WI38 (cell line): ENCODE measurements around the gene PTRHD1.

ENCODE experiments used
- H3K4me3 ChIP-seq: 2 replicates; pipeline ENCODE4 v1.5.1; 2011; ENCODE audit warnings: low read depth, mild to moderate bottlenecking, control low read depth, low read length
- TF ChIP-seq, protein P1 (sequence below): IDR thresholded peaks from 2 replicates; pipeline ENCODE4 v1.5.1; 2012; ENCODE audit warnings: low read depth, mild to moderate bottlenecking, control low read depth, low read length

PTRHD1 gene

DNA sequence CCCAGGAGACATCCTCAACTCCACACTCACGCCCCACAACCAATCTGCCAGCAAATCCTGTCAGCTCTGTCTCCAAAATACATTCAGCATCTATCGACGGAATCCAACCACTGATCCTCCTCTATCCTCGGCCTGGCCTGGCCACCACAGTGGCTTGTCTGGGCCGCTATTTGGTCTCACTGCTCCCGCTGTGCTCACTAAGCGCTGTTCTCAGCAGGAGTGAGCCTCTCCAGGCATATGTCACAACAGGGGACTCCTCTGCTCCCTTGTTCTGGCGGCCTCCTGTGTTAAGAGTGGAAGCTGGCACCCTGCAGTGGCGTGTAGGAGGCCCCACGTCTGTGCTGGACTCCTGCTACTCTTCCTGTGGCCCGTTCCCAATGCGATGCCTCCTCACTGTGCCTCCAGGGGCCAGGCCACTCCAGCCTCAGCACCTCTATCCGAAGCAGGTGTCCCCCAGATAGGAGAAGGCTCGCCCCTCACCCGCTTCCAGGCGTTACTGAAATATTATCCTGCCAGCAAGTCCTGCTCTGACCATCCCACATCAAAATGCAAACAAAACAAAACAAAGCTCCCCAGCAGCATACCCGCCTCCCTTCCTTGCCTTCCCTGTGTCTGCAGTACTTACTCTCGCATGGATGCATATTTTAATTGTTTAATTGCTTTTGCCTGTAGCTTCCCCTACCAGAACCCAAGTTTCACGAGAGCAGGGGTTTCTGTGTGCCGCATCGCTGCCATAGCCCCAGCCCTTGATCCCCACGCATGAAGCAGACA, 39.9 kb upstream of the PTRHD1 start:
- H3K4me3 ChIP-seq: no peak overlapping the region
- TF ChIP-seq, protein P1, sequence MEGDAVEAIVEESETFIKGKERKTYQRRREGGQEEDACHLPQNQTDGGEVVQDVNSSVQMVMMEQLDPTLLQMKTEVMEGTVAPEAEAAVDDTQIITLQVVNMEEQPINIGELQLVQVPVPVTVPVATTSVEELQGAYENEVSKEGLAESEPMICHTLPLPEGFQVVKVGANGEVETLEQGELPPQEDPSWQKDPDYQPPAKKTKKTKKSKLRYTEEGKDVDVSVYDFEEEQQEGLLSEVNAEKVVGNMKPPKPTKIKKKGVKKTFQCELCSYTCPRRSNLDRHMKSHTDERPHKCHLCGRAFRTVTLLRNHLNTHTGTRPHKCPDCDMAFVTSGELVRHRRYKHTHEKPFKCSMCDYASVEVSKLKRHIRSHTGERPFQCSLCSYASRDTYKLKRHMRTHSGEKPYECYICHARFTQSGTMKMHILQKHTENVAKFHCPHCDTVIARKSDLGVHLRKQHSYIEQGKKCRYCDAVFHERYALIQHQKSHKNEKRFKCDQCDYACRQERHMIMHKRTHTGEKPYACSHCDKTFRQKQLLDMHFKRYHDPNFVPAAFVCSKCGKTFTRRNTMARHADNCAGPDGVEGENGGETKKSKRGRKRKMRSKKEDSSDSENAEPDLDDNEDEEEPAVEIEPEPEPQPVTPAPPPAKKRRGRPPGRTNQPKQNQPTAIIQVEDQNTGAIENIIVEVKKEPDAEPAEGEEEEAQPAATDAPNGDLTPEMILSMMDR: no peak

DNA sequence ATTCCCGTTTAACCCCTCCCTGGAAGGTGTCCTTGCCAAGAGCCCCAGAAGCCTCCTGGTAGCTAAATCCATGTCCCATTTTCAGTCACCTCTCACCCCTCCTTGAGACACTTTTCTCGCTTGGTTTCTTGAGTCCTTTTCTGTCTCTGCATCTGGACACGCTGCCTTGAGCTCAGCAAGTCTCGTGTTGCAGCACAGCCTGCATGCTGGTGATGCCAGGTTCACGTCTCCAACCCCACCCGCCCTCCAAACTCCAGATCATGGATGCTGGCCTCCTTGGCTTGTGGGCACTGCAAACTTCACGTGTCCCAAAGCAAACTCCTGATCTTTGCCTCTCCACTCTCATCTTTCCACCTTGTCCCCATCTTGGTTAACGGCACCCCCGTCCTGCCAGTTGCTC, 39.3 kb upstream of the PTRHD1 start:
- TF ChIP-seq, protein P1: no peak
- H3K4me3 ChIP-seq: no peak overlapping the region

DNA sequence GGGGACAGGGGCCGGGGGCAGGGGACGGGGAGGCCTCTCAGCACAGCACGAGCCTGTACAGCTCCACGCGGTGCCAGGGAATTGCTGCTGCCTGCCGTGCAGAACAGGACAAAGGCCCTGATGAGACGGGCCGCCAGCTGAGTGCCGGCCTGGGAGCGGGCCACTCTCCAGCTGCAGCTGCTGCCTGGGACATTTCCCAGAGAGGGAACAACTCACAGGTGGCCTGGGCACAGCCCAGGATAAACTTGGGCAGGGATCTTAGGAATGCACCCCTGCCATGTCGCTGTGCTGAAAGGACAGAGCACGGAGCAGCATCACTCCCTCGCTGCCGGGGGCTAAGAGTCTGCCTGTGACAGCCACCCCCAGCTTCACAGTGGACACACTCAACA, 38.9 kb upstream of the PTRHD1 start:
- no peak overlapping the region for H3K4me3 ChIP-seq
- TF ChIP-seq, protein P1: no peak

DNA sequence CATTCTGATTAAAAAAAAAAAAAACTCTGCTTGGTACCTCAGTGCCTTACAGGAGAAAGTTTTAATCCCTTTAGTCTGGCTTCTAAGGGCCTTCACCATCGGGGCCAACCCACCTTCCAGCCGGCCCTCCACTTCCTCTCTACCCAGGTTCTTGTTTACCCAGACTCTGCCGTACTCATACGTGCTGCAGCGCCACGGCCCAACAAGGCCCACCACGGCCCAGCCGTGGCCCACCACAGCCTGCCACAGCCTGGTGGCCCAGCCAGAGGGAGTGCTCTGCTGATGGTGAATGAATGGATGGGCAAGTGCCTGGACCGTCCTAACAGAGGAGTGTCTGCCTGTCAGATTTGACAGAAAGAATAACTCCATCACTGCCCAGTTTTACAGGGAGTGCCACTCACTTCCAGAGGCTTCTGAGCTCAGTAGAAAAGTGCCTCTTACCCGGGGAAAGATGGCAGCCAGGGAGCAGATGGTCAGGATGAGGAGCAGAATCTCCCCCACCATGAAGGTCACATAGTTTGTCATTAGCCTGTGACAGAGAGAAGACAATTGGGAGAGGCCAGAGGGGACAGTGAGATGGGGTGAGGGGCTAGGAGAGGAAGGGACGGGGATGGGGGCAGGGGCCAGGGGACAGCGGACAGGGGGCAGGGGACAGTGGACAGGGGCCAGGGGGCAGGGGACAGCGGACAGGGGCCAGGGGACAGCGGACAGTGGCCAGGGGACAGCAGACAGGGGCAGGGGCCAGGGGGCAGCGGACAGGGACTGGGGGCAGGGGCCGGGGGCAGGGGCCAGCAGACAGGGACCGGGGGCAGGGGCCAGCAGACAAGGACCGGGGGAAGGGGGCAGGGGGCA, 38.3 kb upstream of the PTRHD1 start:
- TF ChIP-seq, protein P1: no peak

DNA sequence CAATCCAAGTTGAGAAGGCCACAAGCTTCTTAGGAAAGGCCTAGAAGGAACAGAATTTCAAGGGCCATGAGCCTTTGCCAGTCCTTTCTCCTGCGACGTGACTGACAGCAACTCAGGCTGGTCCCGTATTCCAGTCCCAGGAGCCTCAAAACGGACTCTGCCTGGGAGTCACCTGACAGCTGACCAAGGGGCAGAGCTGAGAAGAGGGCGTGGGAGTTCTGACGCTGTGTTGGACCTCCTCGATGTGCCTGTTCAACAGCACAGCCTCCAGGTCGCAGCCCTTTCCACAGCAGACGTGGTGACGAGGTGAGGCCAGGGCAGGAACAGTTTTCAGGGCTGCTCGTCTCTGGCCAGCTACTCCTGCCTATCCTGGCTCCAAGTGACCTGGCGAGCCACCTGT, 37.6 kb upstream of the PTRHD1 start:
- H3K4me3 ChIP-seq: no peak overlapping the region
- TF ChIP-seq, protein P1: no peak

More for the DNA sequence above, 38.3 kb upstream of the PTRHD1 start:
- no peak overlapping the region for H3K4me3 ChIP-seq

DNA sequence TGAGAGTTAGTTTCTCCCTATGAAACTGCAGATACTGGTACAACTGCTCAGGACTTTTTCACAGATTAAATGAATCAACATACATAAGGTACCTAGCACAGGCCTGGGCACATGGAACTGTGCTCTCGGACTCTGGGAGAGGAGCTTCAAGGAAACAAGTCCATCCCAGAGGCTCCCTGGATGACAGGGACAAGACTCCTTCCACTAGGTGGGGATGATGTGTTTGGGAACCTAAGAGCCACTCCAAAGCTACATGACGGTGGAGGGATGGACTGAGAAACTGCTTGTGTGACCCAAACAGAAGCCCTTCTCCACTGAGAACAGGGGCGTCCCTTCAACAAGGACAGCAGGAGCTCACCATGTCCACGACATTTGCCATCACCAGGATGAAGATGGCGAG, 37.2 kb upstream of the PTRHD1 start:
- TF ChIP-seq, protein P1: no peak
- no peak overlapping the region for H3K4me3 ChIP-seq
